GM12891 (cell line): ENCODE results near the gene STEAP2.

Source experiments
- POLR2A ChIP-seq: IDR thresholded peaks from 2 replicates; pipeline ENCODE4 v1.6.1; 2011; ENCODE audit warnings: low read depth, low read length, control low read depth
- POU2F2 ChIP-seq: IDR thresholded peaks from 2 replicates; pipeline ENCODE4 v1.6.1; 2011; ENCODE audit warnings: low read depth, mild to moderate bottlenecking, control low read depth, low read length, moderate library complexity
- SPI1 ChIP-seq: IDR thresholded peaks from 2 replicates; pipeline ENCODE4 v1.6.1; 2011; ENCODE audit warnings: low read depth, low read length, control low read depth

- TF ChIP-seq POLR2A (no peak), SPI1 (no peak), POU2F2 (no peak)
Observed at GRCh38 chr7:90225601-90226000, 14.1 kb downstream of the STEAP2 start.
